ENCODE data around the gene FAM32A. TPM values are rescaled to one million over a fixed set of nuclear protein-coding genes. Genes with fewer than 3 reads are reported as not detected.

Gene FAM32A
- total RNA-seq, 6 donors from 2014 or later = 47.1 to 84.8 (median 58.5) TPM

DNA sequence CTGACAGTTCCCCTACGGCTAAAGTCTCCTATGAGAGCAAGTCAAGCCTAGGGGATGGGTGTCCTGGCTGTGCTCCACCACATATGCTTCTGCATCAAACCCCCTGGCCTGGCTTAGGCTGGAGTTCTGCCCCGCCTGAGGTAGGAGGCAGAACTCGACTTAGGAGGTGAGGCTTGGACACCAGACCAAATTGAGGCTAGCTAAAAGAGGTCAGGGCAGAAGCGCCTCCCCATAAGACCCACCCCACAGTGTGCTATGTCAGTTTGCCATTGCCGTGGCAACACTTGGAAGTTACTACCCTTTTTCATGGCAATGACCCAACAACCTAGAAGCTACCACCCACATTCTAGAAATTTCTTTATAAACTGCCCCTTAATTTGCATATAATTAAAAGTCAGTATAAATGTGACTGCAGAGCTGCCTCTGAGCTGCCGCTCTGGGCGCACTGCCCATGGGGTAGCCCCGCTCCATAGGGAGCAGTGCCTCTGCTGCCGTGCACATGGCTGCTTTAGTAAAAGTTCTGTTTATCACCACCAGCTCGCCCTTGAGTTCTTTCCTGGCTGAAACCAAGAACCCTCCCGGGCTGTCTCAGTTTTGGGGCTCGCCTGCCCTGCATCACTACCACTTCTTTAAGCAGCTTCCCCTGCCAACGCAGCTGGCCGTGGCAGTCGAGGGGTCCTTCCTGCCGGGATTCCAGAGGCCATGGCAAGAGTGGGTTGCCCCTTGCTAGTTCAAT lies 32.7 kb downstream of the FAM32A start:
- peaks cover 6 to 70% (median 45%) of the 10 kb centered on the region in 4 donors for H3K36me3 ChIP-seq
- H3K4me3 ChIP-seq = no peak overlapping the region
- peak in 1 of 2 donors; percentile 34 for DNase-seq
- H3K4me1 ChIP-seq = peaks cover 0 to 8% (median 3%) of the 10 kb centered on the region in 4 donors
- TF ChIP-seq EP300 (IDR thresholded peaks at IDR 0.05) = no peak
- TF ChIP-seq POLR2AphosphoS5 (IDR thresholded peaks at IDR 0.05) = no peak
- TF ChIP-seq POLR2A (IDR thresholded peaks at IDR 0.05) = no peak
- TF ChIP-seq, protein P1, sequence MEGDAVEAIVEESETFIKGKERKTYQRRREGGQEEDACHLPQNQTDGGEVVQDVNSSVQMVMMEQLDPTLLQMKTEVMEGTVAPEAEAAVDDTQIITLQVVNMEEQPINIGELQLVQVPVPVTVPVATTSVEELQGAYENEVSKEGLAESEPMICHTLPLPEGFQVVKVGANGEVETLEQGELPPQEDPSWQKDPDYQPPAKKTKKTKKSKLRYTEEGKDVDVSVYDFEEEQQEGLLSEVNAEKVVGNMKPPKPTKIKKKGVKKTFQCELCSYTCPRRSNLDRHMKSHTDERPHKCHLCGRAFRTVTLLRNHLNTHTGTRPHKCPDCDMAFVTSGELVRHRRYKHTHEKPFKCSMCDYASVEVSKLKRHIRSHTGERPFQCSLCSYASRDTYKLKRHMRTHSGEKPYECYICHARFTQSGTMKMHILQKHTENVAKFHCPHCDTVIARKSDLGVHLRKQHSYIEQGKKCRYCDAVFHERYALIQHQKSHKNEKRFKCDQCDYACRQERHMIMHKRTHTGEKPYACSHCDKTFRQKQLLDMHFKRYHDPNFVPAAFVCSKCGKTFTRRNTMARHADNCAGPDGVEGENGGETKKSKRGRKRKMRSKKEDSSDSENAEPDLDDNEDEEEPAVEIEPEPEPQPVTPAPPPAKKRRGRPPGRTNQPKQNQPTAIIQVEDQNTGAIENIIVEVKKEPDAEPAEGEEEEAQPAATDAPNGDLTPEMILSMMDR (IDR thresholded peaks at IDR 0.05) = no peak
- peak; percentile 21 to 61 for ATAC-seq (ENCODE audit: low FRiP score in 2 of 2)
- no peak overlapping the region for H3K27ac ChIP-seq
- WGBS, 2 donors = 89 to 93% methylated on average over 11 to 16 of the region's 16 CpGs
- no peaks in the 10 kb centered on the region for H3K27me3 ChIP-seq
- peaks cover 23 to 33% (median 24%) of the 10 kb centered on the region in 4 donors for H3K9me3 ChIP-seq

DNA sequence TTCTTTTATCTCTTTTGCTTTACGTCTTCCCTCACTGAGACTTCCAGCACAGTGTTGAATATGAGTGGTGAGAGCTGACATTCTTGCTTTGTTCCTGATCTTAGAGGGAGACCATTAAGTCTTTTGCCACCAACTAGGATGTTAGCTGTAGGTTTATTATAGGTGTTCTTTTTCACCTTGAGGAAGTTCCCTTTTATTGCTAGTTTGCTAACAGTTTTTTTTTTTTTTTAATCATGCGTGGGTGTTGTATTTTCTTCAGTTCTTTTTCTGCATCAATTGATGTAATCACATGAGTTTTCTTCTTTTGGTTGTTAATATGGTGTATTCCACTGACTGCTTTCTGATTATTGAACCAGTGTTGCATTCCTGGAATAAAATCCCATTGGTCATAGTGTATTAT lies 33.6 kb downstream of the FAM32A start:
- Histone ChIP-seq H3K27ac (no peak overlapping the region), H3K4me1 (peaks cover 0 to 8% (median 3%) of the 10 kb centered on the region in 4 donors), H3K27me3 (no peaks in the 10 kb centered on the region), H3K36me3 (peaks cover 6 to 80% (median 54%) of the 10 kb centered on the region in 4 donors), H3K9me3 (peaks cover 23 to 33% (median 24%) of the 10 kb centered on the region in 4 donors), H3K4me3 (no peak overlapping the region)
- DNase-seq (no peak), ATAC-seq (ENCODE audit: low FRiP score in 2 of 2) (no peak)
- no peak for TF ChIP-seq POLR2A (IDR thresholded peaks at IDR 0.05)
- 93 to 94% methylated on average over 2 of the region's 2 CpGs for WGBS, 2 donors

DNA sequence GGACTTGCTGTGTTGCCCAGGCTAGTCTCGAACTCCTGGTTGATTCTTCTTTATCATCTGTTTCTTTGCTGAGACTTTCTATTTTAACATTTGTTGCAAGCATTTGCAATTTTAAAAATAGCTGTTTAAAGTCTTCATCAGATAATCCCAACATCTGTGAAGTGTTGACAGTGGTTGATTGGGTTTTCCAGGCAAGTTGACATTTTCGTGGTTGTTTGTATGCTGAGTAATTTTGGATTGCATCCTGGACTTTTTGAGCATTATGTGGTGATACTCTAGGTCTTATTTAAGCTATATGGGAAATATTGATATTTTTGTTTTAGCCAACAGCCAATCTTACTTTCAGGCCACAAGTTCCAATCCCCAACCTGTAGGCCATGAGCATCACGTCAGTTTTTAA lies 37.6 kb downstream of the FAM32A start:
- ATAC-seq (ENCODE audit: low FRiP score in 2 of 2) (no peak), DNase-seq (no peak)
- Histone ChIP-seq H3K4me3 (no peak overlapping the region), H3K27me3 (no peaks in the 10 kb centered on the region), H3K27ac (no peak overlapping the region), H3K4me1 (no peaks in the 10 kb centered on the region), H3K36me3 (peaks cover 12 to 99% (median 81%) of the 10 kb centered on the region in 4 donors), H3K9me3 (peaks cover 23 to 33% (median 24%) of the 10 kb centered on the region in 4 donors)
- 94 to 96% methylated on average over 3 of the region's 3 CpGs for WGBS, 2 donors
- TF ChIP-seq POLR2AphosphoS5 (IDR thresholded peaks at IDR 0.05) (no peak), EP300 (IDR thresholded peaks at IDR 0.05) (no peak), POLR2A (IDR thresholded peaks at IDR 0.05) (no peak)
- TF ChIP-seq, protein P1 (IDR thresholded peaks at IDR 0.05) = no peak

DNA sequence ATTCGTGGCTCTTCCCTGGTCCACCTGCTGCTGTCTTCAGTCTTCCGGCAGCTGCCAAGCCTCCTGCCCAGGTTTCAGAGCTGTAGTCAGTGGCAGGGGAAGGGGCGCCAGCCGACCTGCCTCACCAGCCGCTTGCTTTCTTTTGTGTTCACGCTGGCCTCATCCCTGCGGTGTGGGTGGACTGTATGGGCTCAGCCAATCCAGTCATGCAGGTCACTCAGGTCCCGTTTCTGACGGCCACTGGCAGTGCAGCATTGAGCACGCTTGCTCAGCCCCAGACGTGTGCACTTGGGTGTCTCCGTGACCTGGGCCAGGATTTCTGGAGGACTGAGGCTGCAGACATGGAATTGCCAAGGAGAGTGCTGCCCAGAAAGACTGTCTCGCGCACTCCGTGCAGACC lies 38.5 kb downstream of the FAM32A start:
- no peak for ATAC-seq (ENCODE audit: low FRiP score in 2 of 2)
- TF ChIP-seq, protein P1 (IDR thresholded peaks at IDR 0.05) = no peak
- TF ChIP-seq POLR2AphosphoS5 (IDR thresholded peaks at IDR 0.05) (no peak), EP300 (IDR thresholded peaks at IDR 0.05) (no peak), POLR2A (IDR thresholded peaks at IDR 0.05) (no peak)
- peak in 1 of 2 donors; percentile 28 for DNase-seq
- 87 to 89% methylated on average over 6 to 15 of the region's 15 CpGs for WGBS, 2 donors
- H3K36me3 ChIP-seq = peaks cover 19 to 99% (median 83%) of the 10 kb centered on the region in 4 donors
- H3K27ac ChIP-seq = no peak overlapping the region
- no peaks in the 10 kb centered on the region for H3K4me1 ChIP-seq
- H3K9me3 ChIP-seq = peaks cover 23 to 33% (median 24%) of the 10 kb centered on the region in 4 donors
- H3K27me3 ChIP-seq = no peaks in the 10 kb centered on the region
- H3K4me3 ChIP-seq = no peak overlapping the region

DNA sequence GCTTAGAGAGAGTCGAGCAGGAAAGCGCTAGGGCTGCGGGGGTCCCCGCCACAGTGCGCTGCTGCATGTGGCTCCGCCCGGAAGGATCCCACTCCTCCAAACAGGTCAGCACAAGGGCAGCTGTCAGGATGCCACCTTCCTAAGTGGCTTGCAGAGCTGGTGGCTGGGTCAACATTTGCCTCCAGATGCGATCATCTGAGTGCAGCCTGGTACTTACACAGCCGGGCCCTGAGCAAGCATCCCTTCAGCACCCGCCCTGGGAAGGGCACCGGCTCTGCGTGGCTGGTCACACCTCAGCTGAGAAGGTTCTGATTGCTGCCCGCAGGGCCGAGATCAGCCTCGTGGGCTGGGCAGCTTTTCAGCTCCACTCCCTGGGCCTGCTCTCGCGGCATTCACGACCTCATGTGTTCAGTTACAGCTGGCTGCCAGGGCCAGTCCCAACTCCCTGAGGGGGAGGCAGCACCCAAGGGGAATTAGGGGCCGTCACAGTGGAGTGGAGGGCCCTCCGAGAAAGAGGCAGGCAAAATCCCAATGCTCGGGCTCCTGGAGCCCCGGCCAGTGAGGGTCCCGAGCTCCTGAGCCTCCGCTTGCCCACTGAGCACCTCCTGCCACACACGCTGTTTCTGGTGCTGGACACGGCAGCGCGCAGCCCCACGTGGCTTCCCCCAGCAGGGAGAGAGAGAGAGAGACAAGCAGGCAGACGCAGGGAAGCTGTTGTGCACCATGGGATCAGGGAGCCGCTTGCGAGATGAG lies 39.3 kb downstream of the FAM32A start:
- Histone ChIP-seq H3K4me3 (no peak overlapping the region), H3K9me3 (peaks cover 23 to 30% (median 24%) of the 10 kb centered on the region in 4 donors), H3K36me3 (peaks cover 26 to 100% (median 89%) of the 10 kb centered on the region in 4 donors), H3K4me1 (no peaks in the 10 kb centered on the region), H3K27ac (no peak overlapping the region), H3K27me3 (no peaks in the 10 kb centered on the region)
- DNase-seq = peak in 1 of 2 donors; percentile 64
- ATAC-seq (ENCODE audit: low FRiP score in 2 of 2) = no peak
- TF ChIP-seq, protein P1 (IDR thresholded peaks at IDR 0.05) = no peak
- TF ChIP-seq POLR2A (IDR thresholded peaks at IDR 0.05) (no peak), EP300 (IDR thresholded peaks at IDR 0.05) (no peak), POLR2AphosphoS5 (IDR thresholded peaks at IDR 0.05) (no peak)
- 93 to 95% methylated on average over 26 of the region's 32 CpGs for WGBS, 2 donors

Data from upper lobe of left lung (tissue), 6 donors.